ENCODE measurements around the gene PCNT. TPM values are rescaled to one million over a fixed set of nuclear protein-coding genes. Genes with fewer than 3 reads are reported as not detected.

Gene PCNT
- total RNA-seq, 2 experiments from 2014 or later, result 54.4 to 55.5 TPM

DNA sequence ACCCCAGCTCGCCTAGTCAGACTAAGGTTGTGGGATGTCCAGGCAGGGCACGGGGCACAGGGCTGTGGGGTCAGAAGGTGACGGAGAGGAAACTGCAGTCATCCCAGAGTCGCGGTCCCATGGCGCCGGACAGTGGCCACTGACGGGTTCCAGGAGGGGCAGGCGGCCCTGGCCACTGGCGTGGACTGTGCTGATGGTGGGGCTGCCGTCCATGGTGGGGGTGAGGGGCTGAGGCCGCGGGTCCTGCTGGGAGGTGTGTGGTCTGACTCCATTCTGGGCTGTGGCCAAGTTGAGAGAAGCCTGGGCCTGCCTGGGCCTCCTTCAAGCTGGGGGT lies 32.0 kb downstream of the PCNT start:
- intact Hi-C loops (cut with DNase I, micrococcal nuclease), result no loop called here
- Mint-ChIP-seq H3K27ac (no peak overlapping the region), H3K4me3 (no peak overlapping the region), H3K27me3 (no peaks in the 10 kb centered on the region), H3K9me3 (no peaks in the 10 kb centered on the region), H3K36me3 (ENCODE audit: low read depth) (peaks cover 74% of the 10 kb centered on the region), H3K4me1 (ENCODE audit: low read depth) (no peaks in the 10 kb centered on the region)
- no peak for ATAC-seq (ENCODE audit: poor library complexity)
- ChIA-PET POLR2A (no interaction called here), CTCF (no interaction called here)
- Histone ChIP-seq H3K9me3 (ENCODE audit: control insufficient read depth in 1 of 2, insufficient read depth in 1 of 2, low read length in 2 of 2) (peaks cover 0 to 4% of the 10 kb centered on the region in 2 experiments), H3K36me3 (ENCODE audit: insufficient read depth, low read length) (peaks cover 71% of the 10 kb centered on the region), H3K4me1 (ENCODE audit: insufficient read depth, low read length) (no peaks in the 10 kb centered on the region), H3K27me3 (ENCODE audit: control insufficient read depth in 1 of 2, insufficient read depth in 2 of 2, low read length in 2 of 2) (no peaks in the 10 kb centered on the region), H3K4me3 (ENCODE audit: low read length) (no peak overlapping the region), H3K27ac (ENCODE audit: low read depth in 1 of 2, low read length in 2 of 2) (no peak overlapping the region)
- DNase-seq, result no peak
- TF ChIP-seq, protein P1, sequence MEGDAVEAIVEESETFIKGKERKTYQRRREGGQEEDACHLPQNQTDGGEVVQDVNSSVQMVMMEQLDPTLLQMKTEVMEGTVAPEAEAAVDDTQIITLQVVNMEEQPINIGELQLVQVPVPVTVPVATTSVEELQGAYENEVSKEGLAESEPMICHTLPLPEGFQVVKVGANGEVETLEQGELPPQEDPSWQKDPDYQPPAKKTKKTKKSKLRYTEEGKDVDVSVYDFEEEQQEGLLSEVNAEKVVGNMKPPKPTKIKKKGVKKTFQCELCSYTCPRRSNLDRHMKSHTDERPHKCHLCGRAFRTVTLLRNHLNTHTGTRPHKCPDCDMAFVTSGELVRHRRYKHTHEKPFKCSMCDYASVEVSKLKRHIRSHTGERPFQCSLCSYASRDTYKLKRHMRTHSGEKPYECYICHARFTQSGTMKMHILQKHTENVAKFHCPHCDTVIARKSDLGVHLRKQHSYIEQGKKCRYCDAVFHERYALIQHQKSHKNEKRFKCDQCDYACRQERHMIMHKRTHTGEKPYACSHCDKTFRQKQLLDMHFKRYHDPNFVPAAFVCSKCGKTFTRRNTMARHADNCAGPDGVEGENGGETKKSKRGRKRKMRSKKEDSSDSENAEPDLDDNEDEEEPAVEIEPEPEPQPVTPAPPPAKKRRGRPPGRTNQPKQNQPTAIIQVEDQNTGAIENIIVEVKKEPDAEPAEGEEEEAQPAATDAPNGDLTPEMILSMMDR (IDR thresholded peaks at IDR 0.05), result no peak

DNA sequence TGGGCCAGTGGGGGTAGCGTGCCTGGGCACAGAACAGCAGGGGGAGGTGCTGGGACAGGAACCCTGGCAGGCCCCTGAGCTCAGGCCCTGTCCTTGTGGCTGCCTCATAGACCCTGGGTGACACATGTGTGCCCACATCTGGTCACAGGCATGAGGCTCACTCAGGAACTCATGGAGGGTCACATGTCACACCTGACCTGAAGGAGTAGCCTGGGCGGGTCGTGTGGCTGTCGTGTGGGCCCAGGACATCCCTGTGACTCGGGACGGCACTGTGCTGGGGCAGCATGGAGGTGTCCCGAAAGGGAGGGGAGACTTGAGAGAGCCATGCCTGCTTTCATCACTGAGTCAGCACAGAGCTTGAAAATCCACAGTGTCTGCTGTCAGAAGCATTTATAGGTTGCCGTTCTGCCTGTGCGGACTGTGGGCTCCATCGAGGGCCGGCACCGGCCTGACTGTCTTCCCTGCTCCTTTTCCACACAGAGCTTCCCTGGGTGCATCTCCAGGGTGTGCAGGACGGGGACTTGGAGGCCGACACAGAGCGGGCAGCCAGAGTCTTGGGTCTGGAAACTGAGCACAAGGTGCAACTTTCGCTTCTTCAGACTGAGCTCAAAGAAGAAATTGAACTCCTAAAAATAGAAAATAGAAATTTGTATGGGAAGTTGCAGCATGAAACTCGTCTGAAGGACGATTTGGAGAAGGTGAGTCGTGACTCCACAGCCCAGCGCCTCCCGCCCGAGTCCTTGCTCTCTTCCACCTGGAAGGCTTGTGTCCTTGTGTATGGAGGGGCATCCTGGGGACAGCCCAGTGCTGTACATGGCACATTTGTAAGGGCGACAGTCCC lies 32.8 kb downstream of the PCNT start:
- ATAC-seq (ENCODE audit: poor library complexity), result no peak
- CTCF ChIA-PET, result no interaction called here
- Histone ChIP-seq H3K27me3 (ENCODE audit: control insufficient read depth in 1 of 2, insufficient read depth in 2 of 2, low read length in 2 of 2) (no peaks in the 10 kb centered on the region), H3K4me1 (ENCODE audit: insufficient read depth, low read length) (no peaks in the 10 kb centered on the region), H3K9me3 (ENCODE audit: control insufficient read depth in 1 of 2, insufficient read depth in 1 of 2, low read length in 2 of 2) (peaks cover 0 to 4% of the 10 kb centered on the region in 2 experiments), H3K27ac (ENCODE audit: low read depth in 1 of 2, low read length in 2 of 2) (no peak overlapping the region), H3K4me3 (ENCODE audit: low read length) (no peak overlapping the region), H3K36me3 (ENCODE audit: insufficient read depth, low read length) (peaks cover 66% of the 10 kb centered on the region)
- intact Hi-C loops (cut with DNase I, micrococcal nuclease), result no loop called here
- Mint-ChIP-seq H3K36me3 (ENCODE audit: low read depth) (peaks cover 73% of the 10 kb centered on the region), H3K4me1 (ENCODE audit: low read depth) (no peaks in the 10 kb centered on the region), H3K27me3 (no peaks in the 10 kb centered on the region), H3K4me3 (no peak overlapping the region), H3K27ac (no peak overlapping the region), H3K9me3 (no peaks in the 10 kb centered on the region)
- DNase-seq, result no peak
- POLR2A ChIA-PET, result no interaction called here
- TF ChIP-seq, protein P1 (IDR thresholded peaks at IDR 0.05), result no peak

DNA sequence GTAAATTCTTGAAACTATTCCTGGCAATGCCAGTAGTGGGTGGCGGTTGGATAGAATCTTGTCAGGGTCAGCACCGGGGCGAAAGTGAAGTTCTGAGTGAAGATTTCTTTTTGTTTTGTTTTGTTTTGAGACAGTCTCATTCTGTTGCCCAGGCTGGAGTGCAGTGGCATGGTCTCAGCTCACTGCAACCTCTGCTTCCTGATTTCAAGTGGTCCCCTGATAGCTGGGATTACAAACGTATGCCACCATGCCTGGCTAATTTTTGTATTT lies 33.3 kb downstream of the PCNT start:
- peaks cover 60% of the 10 kb centered on the region for H3K36me3 ChIP-seq (ENCODE audit: insufficient read depth, low read length)
- H3K36me3 Mint-ChIP-seq (ENCODE audit: low read depth), result peaks cover 76% of the 10 kb centered on the region
- no peak for DNase-seq

More for the DNA sequence above, 33.3 kb downstream of the PCNT start:
- intact Hi-C loops (cut with DNase I, micrococcal nuclease), result no loop called here
- TF ChIP-seq, protein P1 (IDR thresholded peaks at IDR 0.05), result no peak
- ChIA-PET POLR2A (no interaction called here), CTCF (no interaction called here)
- H3K9me3 Mint-ChIP-seq, result no peaks in the 10 kb centered on the region
- Histone ChIP-seq H3K27ac (ENCODE audit: low read depth in 1 of 2, low read length in 2 of 2) (no peak overlapping the region), H3K27me3 (ENCODE audit: control insufficient read depth in 1 of 2, insufficient read depth in 2 of 2, low read length in 2 of 2) (no peaks in the 10 kb centered on the region), H3K9me3 (ENCODE audit: control insufficient read depth in 1 of 2, insufficient read depth in 1 of 2, low read length in 2 of 2) (peaks cover 0 to 4% of the 10 kb centered on the region in 2 experiments), H3K4me3 (ENCODE audit: low read length) (no peak overlapping the region), H3K4me1 (ENCODE audit: insufficient read depth, low read length) (peaks cover 3% of the 10 kb centered on the region)
- H3K4me1 Mint-ChIP-seq (ENCODE audit: low read depth), result no peaks in the 10 kb centered on the region
- no peak for ATAC-seq (ENCODE audit: poor library complexity)
- H3K27ac Mint-ChIP-seq, result no peak overlapping the region
- H3K4me3 Mint-ChIP-seq, result no peak overlapping the region
- H3K27me3 Mint-ChIP-seq, result no peaks in the 10 kb centered on the region
